Activated CD4-positive, alpha-beta T cell treated with anti-CD3 and anti-CD28 coated beads for 24 hours (primary cell): ENCODE results near the gene SSBP3.
A peak's percentile ranks its signal among the peaks of the same experiment; 100 is the strongest.

Experiments used
- DNase-seq, 2 donors: peaks; one replicate each; pipeline ENCODE4 v3.0.0-alpha.2; 2020; ENCODE audit warnings: low read depth in 2 of 2

SSBP3 gene

DNA sequence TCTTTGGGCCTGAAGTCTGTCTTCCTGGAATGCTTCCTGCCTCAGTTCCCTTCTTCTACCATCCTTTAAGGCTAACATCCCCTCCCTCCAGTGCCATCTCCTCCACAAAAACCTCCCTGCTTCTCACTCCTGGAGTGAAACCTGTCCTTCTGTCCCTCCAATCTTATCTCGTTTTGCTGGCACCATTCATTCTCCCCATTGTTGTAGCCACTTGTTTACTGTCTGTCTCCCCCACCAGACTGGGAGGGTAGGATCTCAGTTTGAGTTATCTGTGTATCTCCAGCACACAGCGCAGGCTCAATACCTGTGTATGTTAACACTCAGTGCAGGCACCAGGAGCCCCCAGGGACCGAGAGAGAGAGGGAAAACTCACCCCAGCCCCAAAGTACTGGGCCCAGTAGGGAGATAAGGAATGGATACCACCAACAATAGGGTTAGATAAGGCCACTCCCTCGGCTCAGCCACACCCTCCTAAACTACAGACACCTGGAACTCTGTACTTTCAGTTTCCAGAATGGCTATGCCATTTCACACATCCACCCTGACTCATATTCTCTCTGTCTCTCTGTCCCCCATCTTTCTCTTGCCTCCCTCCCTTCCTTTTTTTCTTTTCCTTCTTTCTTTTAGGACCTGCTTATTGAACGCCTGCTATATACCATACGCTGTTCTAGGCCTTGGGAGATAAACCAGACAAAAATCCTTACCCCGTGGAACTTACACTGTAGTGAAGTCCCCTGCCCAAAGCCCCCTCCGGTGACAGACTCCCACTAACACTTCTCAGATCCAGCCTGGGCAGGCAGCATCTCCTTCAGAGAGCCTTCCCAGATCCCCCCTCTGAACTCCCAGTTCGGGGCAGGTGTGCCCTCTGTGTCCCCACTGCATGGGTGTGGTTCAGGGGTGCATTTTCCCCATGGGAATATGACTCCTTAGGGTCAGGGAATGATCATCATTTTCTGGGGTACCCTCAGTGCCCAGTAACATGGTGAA is 3.3 kb upstream of the SSBP3 start:
- DNase-seq = no peak

DNA sequence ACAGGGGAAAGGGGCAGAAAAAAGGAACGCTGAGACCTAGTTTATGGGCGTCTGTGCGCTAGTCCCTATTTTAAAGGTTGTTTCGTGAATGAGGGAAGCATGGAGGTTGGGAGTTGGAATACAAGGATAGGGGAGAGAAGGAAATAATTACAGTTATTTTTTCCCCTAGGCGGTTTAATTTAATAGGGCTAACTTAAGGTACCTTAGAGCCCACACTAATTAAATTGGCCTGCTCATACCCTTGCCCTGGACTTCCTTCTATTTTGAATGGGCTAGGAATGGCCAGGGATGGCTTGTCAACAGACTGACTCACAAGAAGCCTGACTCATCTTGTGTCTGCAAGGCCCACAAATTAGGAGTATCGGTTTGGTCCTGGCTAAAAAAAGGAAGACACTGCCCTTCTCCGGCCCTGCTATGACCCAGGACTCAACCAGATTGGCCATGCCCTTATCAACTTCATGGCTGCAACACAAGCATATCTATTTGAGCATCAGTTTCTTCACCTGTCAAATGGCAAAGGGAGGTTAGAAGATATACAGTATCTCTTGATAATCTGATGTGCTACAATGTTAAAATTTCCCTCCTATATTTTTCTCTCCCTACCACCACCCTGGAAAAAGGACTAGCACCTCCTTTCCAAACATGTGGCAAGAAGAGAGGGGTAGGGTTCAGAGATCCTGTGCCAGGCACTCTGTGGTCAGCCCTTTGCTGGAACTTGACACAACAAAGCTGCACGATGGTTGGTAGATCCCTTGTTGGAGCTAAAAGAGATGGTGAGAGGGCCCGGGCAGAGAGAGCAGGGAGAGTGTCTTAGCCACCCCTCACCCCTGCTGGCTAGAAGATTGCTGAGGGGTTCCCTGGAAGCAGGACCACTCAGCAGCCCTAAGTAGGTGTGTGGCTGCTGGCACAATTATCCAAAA is 2.2 kb upstream of the SSBP3 start:
- no peak for DNase-seq

DNA sequence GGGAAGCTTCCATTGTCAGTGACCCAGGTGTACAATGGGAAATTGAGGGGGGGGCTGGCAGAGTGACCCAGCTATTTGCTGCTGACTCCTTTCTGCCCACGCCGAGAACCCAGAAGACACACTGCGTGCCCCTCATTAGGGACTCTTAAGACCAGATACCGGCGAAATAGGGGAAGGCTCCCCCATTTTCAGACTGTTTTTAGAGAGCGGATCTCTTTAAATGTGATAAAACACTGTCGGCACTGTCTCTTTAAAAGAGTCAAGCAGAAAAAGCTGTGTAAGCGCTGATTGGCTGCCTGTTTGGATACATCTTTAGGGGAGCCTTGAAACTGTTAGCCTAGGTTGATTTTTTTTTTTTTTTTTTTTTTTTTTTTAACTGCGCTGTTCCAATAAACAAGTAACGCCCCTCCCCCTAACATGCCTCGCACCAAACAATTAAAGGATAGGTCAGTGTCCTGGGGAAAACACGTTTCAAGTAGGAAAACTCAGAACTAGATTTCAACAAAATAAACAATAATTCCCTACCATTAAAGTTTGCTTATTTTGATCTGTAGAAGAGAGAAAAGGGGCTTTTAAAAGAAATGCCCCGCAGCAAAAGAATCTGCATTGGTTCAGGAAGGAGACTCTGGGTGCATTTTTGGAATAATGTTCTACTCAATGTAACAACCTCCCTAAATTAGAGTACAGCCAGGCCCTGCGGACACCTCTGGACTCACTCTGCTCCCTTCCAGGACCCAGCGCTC is 1.4 kb upstream of the SSBP3 start:
- peak in 1 of 2 donors; percentile 36 for DNase-seq

DNA sequence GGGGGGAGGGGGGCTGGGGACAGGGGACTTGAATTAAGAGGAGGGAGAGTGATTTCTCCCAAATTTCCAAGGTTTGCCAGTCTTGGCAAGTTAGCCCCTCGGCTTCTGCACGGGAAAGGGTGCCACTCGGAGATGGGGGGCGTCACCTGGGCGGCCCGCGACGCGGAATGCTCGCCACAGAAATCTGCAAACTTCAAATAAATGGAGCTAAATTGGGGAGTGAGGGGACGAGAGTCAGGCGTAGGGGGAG is 885 bp upstream of the SSBP3 start:
- DNase-seq = no peak

DNA sequence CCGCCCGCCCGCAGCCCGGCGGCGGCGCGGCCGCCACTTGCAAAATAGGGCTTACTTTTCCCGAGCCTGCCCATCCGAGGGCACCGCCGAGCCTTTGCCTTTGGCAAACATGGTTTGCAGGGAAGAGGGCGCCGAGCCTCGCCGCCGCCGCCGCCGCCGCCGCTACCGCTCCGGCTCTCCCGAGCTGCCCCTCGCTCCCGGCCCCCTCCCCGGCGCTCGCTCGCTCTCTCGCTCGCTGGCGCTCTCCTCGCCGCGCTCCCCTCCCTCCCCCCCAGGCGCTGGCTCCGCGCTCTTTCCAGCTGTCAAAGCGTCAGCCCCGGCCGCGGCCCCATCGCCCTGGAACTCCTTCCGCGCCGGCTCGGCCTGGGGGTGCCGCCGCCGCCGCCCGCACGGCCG is 298 bp downstream of the SSBP3 start:
- peak in 1 of 2 donors; percentile 10 for DNase-seq

DNA sequence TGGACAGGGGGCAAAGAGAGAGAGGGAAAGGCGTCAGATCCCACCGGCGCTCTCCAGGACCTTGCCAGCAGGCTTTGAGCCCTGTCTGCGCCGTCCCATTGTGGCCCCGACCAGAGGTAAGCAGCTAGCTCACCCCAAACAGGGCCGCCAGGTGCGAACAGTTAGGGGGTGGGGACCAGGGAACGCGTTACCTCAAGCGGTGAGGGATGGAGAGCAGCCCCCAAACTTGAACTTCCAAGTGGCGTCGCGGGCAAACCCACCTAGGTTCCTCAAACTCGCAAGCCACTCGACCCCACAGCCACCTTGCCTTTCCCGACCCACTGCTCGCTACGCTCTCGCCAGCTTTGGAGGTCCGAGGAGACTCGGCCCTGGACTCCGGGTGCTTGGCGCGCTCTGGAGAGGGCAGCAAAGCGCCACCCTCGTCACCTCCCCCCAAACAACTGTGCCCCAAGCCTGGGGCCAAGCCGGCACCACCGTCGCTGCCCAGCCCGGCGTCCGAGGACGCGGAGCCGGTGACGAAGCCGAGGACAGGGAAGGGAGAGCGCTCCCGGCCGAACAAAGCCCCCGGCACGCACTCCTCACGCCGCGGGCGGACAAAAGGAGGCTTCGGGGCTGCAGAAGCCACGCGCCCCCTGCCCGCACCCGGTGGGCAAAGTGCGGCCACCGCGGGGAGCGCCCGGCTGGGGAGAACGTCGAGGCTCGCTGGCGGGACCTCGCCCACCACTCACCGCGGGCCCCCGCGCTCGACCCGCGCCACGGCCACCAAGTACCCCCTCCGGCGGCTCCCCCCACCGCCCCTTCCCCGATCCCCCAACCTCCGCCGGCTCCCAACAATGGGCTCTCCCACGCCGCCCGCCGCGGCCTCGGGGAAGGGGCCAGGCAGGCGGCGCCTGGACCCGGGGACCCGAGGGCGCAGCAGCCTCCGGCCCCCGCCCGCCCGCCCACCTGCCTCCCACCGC is 976 bp downstream of the SSBP3 start:
- DNase-seq = no peak

DNA sequence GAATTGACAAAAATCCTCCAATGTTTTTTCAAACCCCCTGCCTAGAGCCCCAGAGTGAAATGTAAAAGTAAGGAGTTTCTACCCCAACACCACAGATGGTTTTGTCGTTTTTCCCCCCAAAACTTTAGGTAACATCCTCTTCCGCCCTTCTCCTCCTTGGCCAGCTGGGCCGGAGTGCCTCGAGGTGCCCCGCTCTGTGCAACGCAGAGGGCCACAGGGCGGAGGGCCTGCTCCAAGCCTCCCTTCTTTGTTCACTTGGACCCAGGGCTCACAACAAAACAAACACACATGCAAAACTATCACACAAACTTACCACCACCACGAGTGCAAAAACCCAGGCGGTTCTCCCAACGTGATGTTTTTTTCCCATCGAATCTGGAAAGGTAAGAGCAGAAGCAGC is 1.9 kb downstream of the SSBP3 start:
- no peak for DNase-seq

DNA sequence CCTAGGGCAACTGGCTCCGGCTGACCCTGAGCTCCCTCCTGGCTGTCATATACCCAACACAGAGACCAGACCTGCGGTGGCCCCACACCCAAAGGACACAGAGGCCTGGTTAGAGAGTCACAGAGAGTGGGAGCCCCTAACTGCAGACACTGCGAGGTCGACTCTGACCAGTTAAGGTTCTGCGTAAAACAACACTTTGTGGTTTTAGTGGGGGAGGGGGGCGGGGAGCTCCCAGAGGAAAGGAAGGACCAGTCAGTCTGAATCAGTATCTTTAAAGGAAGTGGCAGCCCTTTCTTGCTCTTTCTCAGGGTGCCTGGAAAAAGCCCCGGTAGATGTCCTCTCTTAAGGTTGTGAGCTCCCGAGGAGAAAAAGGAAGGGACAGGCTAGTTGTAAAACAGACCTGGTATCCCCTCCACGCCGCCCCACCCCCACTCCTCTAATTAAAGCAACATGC is 2.4 kb downstream of the SSBP3 start:
- no peak for DNase-seq

DNA sequence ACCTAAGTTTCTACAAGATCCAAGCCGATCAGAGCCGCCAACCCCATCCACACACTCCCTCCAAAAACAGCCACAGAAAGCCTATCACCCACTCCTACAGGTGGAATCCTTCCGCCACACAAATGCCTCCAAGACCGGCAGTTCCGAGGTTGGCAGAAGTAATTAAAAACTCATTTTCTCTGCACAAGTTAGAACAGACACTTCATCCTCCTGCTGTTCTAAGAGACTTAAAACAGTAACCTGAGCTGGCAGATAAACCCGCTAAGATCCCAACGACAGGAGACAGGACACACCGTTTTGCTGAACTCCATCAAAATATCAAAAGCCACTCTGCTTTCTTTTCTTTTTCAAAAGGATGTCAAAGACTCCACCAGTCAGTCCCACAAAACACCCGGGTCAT is 2.8 kb downstream of the SSBP3 start:
- DNase-seq = no peak

DNA sequence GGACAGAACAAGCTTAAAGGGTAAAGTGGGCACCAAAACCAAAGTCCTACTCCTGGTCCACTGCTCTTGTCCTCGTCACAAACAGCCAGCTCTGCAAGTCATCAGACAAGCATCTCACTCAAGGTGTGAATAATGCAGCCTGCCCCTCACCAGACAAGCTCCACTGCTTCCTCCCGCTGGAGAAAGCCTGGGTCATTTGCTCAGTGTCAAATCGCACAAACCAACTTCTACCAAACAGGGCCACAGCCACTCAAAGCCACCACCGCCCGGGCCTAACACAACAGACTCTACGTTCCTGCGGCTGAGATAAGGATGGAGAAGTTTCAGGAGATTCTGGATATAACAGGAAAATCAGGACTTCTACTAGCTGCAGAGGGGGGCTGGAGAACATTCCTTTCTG is 3.3 kb downstream of the SSBP3 start:
- no peak for DNase-seq

DNA sequence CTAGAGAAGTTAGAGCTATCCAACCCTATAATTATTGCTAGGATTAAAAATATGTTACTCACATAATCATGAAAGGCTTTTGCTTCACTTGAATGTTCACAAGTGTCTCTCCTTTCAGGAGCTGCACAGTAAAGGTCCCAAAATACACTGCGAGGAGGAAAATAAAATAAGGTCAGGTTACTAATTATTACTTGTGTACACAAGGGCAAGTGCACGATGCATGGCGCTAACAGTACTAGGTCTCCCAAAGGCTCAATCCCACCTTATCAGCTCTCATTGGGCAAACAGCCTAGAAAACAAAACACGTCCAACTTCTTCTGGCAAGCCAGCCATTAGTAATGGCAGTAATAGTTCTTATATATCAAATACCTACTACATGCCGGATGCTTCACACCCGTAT is 4.4 kb downstream of the SSBP3 start:
- DNase-seq = no peak

DNA sequence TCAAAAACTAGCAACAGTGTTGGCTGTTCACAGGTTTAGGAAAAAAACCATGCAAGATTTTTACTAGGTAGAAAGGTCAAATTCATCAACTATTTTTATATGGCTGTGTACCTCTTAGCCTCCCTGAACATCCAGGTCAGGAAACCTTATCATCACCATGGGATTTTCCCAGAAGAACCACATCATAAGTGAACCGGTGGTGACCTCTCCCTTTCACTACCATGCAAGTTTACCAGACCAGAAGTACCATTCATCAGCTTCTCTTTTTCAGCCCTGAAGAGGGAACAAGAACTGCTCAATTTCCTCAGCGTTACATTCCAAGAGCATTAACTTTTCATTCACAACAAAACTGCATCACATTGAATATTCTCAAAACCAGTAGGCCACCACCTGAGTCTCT is 5.9 kb downstream of the SSBP3 start:
- no peak for DNase-seq

DNA sequence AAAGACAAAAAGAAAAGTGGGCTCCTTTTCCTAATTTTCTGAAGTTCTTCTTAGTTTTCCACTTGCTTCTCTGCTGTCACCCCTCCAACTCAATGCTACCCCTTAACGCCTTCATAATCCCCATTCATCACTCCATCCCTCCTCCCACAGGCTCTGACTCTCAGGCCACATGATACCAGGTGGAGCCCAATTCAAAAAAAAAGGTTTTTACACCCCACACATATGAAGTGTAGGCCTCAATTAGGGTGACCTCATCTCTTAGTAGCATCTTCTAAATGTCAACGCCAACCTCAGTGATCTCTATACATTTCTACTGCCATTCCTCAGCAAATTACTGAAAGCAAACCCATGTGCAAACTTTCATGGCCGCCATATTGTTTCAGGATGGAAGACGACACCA is 6.4 kb downstream of the SSBP3 start:
- no peak for DNase-seq

DNA sequence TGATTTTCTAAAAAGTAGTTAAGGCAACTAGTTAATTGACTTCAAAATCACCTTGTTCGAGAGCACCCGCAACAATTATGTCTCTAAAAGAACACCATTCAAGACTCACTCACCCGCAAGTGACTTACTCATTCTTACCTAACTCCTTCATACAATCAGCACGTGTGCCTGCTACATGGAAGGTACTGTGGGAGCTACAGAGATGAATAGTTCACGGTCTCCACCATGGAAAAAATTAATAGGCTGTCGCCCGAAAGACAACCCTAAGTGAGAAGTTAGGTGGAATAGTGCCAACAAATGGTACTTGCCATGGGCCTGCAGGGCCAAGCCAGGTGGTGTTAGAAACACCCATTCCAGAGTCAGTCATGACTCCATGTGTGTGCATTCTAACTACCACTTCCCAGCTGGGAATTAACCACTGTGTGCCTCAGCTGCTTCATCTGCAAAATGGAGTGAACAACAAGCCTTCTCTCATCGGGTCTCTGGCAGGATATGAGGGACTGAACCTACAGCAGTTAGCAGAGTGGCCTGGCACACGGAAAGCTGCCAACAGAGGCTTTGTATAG is 7.1 kb downstream of the SSBP3 start:
- DNase-seq = no peak

DNA sequence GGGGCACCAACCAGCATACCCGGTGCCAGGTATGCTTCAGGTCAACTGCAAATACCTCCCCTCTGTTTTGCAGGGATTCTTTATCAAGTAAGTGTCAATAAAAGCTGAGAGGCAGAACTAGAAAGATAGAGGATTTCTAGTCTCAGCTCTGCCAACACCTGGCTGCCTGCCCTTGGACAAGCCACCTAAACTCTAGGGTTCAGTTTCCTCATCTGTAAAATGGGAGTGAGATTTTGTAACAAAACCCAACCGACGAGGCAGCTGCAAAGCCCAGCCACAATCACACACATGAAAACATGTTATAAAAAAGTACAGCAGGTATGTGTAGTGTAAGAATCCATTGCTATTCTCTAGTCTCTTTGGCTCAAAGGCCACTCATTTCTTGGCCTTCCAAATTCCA is 8.2 kb downstream of the SSBP3 start:
- DNase-seq = no peak

DNA sequence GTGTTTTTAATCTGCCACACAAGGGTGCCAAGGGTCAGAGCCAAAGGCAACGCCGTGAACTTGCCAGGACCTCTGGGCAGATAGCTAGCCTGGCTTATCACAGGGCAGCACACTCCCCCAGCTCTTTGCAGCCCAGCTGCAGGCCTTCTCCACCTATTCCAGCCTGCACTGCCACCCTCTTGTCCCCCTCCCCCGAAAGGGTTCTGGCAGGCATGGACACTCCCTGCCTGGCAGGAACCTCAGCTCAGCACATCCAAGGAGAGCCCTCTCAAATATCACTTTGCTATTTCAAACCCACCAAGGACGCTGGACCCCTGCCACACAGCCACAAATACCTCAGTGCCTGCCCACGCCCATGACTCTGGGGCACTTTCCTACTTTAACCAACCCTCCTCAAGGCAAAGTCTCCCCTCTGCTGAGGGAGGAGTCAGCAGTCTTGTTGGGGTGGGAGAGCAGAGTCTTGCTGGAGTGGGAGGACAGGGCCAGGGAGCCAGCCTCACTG is 9.1 kb downstream of the SSBP3 start:
- no peak for DNase-seq

DNA sequence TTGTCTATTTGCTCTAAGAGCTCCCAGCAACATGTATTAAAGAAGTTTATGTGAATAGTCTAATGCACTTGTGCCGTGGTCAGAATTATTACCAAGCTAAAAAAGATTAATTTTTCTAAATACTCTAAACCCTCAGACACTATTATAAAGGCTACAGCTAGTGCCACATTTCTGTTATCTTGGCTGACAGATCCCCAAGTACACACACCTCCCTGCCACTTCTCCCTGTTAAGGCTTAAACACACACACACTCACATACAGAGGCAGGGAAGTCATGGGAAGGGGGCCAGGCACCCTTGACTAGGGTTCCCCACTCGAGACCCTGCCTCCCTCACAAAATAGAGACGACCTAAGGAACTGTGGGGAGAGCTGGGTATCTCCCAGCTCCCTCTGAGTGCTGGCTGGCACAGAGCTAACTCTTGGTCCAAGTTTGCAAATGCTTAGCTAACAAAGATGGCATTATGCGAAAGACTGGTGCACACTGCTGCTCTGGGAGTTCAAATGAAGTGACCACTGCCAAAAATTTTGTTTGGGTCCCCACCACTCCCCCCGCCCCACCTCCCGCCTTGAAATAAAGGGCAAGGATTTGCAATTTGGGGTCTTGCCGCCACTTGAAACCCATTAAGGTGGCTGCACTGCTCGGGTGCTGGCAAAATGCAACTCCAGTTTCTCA is 9.8 kb downstream of the SSBP3 start:
- no peak for DNase-seq

DNA sequence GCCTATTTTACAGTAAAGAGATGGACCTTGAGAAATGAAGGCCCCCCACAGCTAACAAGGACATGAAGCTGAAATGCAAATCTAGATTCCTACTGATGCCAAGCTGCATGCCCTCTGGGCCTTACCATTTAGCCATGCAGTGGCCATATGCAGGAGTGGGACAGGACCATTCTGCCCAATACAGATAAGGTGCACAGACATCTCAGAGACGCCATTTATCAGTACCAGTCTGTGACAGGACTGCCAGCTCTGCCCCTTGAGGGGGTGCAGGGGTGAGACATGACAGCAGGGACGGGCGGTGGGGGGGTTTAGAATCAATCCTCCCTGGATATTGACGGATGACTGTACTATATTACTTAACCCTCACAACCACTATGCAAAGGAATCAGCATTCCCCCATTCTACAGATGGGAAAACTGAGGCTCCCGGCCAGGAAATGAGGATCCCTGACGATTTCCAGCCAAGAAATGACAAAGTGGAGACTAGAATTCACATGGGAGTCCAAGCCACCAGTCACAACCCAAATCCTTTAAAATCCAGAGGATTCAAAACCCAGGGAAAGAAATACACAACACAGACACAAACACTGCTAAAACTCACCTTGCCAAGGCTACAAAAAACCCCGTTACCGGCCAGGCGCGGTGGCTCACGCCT is 10.8 kb downstream of the SSBP3 start:
- no peak for DNase-seq

DNA sequence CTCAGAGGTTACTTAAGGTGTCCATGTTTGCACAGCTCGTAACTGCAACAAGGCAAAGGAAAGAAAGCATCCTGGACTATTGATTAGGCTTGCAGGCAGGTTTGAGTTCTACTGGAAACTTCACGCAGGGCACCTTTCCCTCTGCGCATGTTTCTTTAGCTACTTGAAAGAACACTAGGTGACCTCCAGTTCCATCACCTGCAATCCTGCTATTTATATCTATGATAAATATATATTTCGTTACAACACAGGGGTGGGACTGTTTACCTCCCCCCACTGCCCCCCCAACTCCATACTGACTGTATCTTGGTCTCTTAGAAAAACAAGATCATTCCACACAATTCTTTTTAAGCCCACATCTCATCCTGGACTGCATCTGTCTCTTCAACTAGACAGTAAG is 12.1 kb downstream of the SSBP3 start:
- DNase-seq = no peak
